GM12878 (cell line): ENCODE measurements around the gene MSL3B.

Experiments used
- ATAC-seq: fragments of 200-7000 bp; cut with Tn5 transposase; 3 replicates; pipeline ENCODE4 v1.9.1; 2020; ENCODE audit warnings: mild to moderate bottlenecking, moderate library complexity
- BruUV-seq: library from RNA; stranded (reverse); fragments of 400-500 nt; replicated peaks from 2 replicates; lab custom pipeline; 2021; lab: Mats Ljungman, UMichigan
- CTCF ChIA-PET: fragments of 300-600 bp; sonication (Branson Sonifier 250); formaldehyde crosslinking; extraction: SDS; loops from one replicate; lab custom pipeline; 2021; ENCODE audit warnings: inconsistent platforms; lab: Yijun Ruan, JAX
- POLR2A ChIA-PET: fragments of 350-600 bp; formaldehyde crosslinking; extraction: SDS; loops from one replicate; lab custom pipeline; 2021; ENCODE audit warnings: inconsistent platforms; lab: Charles Lee
- RAD21 ChIA-PET: fragments of 300-600 bp; sonication (Branson Sonifier 250); formaldehyde crosslinking; loops from one replicate; lab custom pipeline; 2023; ENCODE audit warnings: antibody characterized with exemption; ENCODE audit not compliant: unreplicated experiment; lab: Charles Lee
- SMC1A ChIA-PET: fragments of 300-600 bp; sonication (Branson Sonifier 250); formaldehyde crosslinking; loops from one replicate; lab custom pipeline; 2023; ENCODE audit not compliant: unreplicated experiment, uncharacterized antibody; lab: Charles Lee
- DNase-seq: peaks from one replicate; pipeline ENCODE4 v3.0.0-alpha.2; 2011; ENCODE audit warnings: low read depth, low spot score
- FAIRE-seq: peaks from 3 replicates; lab custom pipeline; 2011; peaks lifted over from hg19 to GRCh38; lab: Jason Lieb, UNC
- H2AFZ ChIP-seq: 2 replicates; pipeline ENCODE4 v1.6.0; 2011; ENCODE audit warnings: low read depth, low read length, control low read depth; ENCODE audit not compliant: control insufficient read depth
- H3K27ac ChIP-seq: 2 replicates; pipeline ENCODE4 v1.5.1; 2011; ENCODE audit warnings: control low read depth; ENCODE audit not compliant: control insufficient read depth, insufficient read depth
- H3K27me3 ChIP-seq, 2 experiments: replicated peaks in 1 of 2; 2 replicates each; pipeline versions ENCODE4 v1.6.0 to v1.6.1; 2011; ENCODE audit warnings: low read length in 1 of 2; ENCODE audit not compliant: control insufficient read depth in 2 of 2, insufficient read depth in 2 of 2
- H3K36me3 ChIP-seq, 2 experiments: 2 replicates each; pipeline ENCODE4 v1.5.1; 2011; ENCODE audit warnings: low read length in 1 of 2; ENCODE audit not compliant: control insufficient read depth in 2 of 2, insufficient read depth in 2 of 2
- H3K4me1 ChIP-seq: 2 replicates; pipeline ENCODE4 v1.6.1; 2011; ENCODE audit warnings: mild to moderate bottlenecking, low read length, moderate library complexity, mixed read lengths; ENCODE audit not compliant: control insufficient read depth, insufficient read depth
- H3K4me2 ChIP-seq: 2 replicates; pipeline ENCODE4 v1.6.0; 2011; ENCODE audit warnings: control low read depth; ENCODE audit not compliant: control insufficient read depth, insufficient read depth
- H3K4me3 ChIP-seq: fragments of 200-600 bp; sonication (generic); 2 replicates; pipeline ENCODE4 v1.5.1; 2016
- H3K79me2 ChIP-seq: 2 replicates; pipeline ENCODE4 v1.6.0; 2011; ENCODE audit warnings: low read length; ENCODE audit not compliant: control insufficient read depth, insufficient read depth
- H3K9ac ChIP-seq: 2 replicates; pipeline ENCODE4 v1.8.0; 2011; ENCODE audit warnings: low read length, control low read depth, mixed read lengths; ENCODE audit not compliant: control insufficient read depth, insufficient read depth
- H3K9me3 ChIP-seq: replicated peaks from 3 replicates; pipeline ENCODE4 v1.5.1; 2011; ENCODE audit warnings: mild to moderate bottlenecking, low read length; ENCODE audit not compliant: control insufficient read depth, insufficient read depth
- H4K20me1 ChIP-seq: 2 replicates; pipeline ENCODE4 v1.6.0; 2011; ENCODE audit not compliant: control insufficient read depth, insufficient read depth
- CHD4 ChIP-seq: fragments of 200-600 bp; sonication (generic); IDR thresholded peaks from 2 replicates; pipeline ENCODE4 v1.6.1; 2016; ENCODE audit warnings: mild to moderate bottlenecking
- FOXK2 ChIP-seq: fragments of 450-650 bp; IDR thresholded peaks from 2 replicates; pipeline ENCODE4 v1.6.1; 2017; ENCODE audit warnings: mild to moderate bottlenecking, moderate library complexity
- FOXM1 ChIP-seq: IDR thresholded peaks from 2 replicates; pipeline ENCODE4 v1.6.1; 2012; ENCODE audit warnings: low read depth, mild to moderate bottlenecking, inconsistent platforms, low read length, moderate library complexity
- IKZF2 ChIP-seq, 2 experiments: fragments of 450-650 bp; IDR thresholded peaks; 2 replicates each; pipeline ENCODE4 v1.6.1; 2017; ENCODE audit warnings: mild to moderate bottlenecking in 2 of 2, moderate library complexity in 2 of 2
- IRF4 ChIP-seq: IDR thresholded peaks from 2 replicates; pipeline ENCODE4 v1.6.1; 2011; ENCODE audit warnings: low read depth, low read length
- NFIC ChIP-seq: IDR thresholded peaks from 2 replicates; pipeline ENCODE4 v1.6.1; 2012; ENCODE audit warnings: low read depth, mild to moderate bottlenecking, inconsistent platforms, low read length, moderate library complexity
- PAX5 ChIP-seq: IDR thresholded peaks from 2 replicates; pipeline ENCODE4 v1.6.1; 2011; ENCODE audit warnings: low read depth, low read length, borderline replicate concordance
- POLR2AphosphoS5 ChIP-seq: IDR thresholded peaks from 2 replicates; pipeline ENCODE4 v1.6.1; 2011; ENCODE audit warnings: mild to moderate bottlenecking, low read length, inconsistent platforms
- PRDM15 ChIP-seq: fragments of 450-650 bp; formaldehyde crosslinking; IDR thresholded peaks from 2 replicates; pipeline ENCODE4 v1.4.0; 2020; ENCODE audit warnings: mild to moderate bottlenecking, moderate library complexity
- RELA ChIP-seq: fragments of 450-650 bp; IDR thresholded peaks from 2 replicates; pipeline ENCODE4 v1.8.0; 2014; ENCODE audit warnings: borderline replicate concordance; ENCODE audit not compliant: partially characterized antibody
- WGBS: methylation state at CpG from one replicate; pipeline ENCODE4 v1.1.6; 2016; ENCODE audit warnings: low lambda C conversion rate; ENCODE audit not compliant: insufficient replicate concordance, insufficient coverage; ENCODE audit errors: missing lambda C conversion rate; 5-methylcytosine and 5-hydroxymethylcytosine counted together
- in situ Hi-C: fragments of 300-500 bp; cut with MboI; formaldehyde crosslinking; loops from 9 replicates; pipeline ENCODE4 v1.14.3; 2018; ENCODE audit warnings: mixed read lengths
- intact Hi-C: fragments of 100-400 bp; cut with micrococcal nuclease; formaldehyde crosslinking; loops from one replicate; pipeline ENCODE4 v1.14.2; 2022; ENCODE audit not compliant: unreplicated experiment
- TF ChIP-seq, protein P1 (sequence below): fragments of 450-650 bp; IDR thresholded peaks from 2 replicates; pipeline ENCODE4 v1.6.1; 2017; ENCODE audit warnings: borderline replicate concordance
- TF ChIP-seq, protein P2 (sequence below): fragments of 450-650 bp; IDR thresholded peaks from 2 replicates; pipeline ENCODE4 v1.6.1; 2018; ENCODE audit warnings: borderline replicate concordance, mild to moderate bottlenecking; ENCODE audit not compliant: partially characterized antibody

The MSL3B gene

GRCh38 chr2:233824373-233824772 is 43.8 kb downstream of the MSL3B start:
- ChIA-PET POLR2A (no interaction called here), RAD21 (no interaction called here), CTCF (interaction anchor here (1.7 kb wide), 1 partner anchor 33 kb away, joined by 5 read pairs; no protein-coding TSS in a partner anchor), SMC1A (no interaction called here)
- BruUV-seq: no TSS peak
- WGBS: 51% methylated on average over 7 of the region's 7 CpGs
- Histone ChIP-seq H3K4me3 (no peak overlapping the region), H3K9ac (no peak overlapping the region), H3K4me2 (no peak overlapping the region), H3K36me3 (no peaks in the 10 kb centered on the region), H3K27me3 (no peaks in the 10 kb centered on the region; a peak in 3 of 4 replicates), H4K20me1 (no peaks in the 10 kb centered on the region), H3K27ac (no peak overlapping the region), H3K79me2 (no peaks in the 10 kb centered on the region), H2AFZ (no peak overlapping the region), H3K4me1 (no peaks in the 10 kb centered on the region), H3K9me3 (no peaks in the 10 kb centered on the region)
- in situ Hi-C loops (no loop called here), intact Hi-C loops (no loop called here)
- TF ChIP-seq RELA (no peak), NFIC (no peak), CHD4 (no peak), POLR2AphosphoS5 (no peak), IKZF2 (IDR thresholded peaks at IDR 0.05) (no peak)
- TF ChIP-seq, protein P1, sequence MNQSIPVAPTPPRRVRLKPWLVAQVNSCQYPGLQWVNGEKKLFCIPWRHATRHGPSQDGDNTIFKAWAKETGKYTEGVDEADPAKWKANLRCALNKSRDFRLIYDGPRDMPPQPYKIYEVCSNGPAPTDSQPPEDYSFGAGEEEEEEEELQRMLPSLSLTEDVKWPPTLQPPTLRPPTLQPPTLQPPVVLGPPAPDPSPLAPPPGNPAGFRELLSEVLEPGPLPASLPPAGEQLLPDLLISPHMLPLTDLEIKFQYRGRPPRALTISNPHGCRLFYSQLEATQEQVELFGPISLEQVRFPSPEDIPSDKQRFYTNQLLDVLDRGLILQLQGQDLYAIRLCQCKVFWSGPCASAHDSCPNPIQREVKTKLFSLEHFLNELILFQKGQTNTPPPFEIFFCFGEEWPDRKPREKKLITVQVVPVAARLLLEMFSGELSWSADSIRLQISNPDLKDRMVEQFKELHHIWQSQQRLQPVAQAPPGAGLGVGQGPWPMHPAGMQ: no peak
- DNase-seq (no peak), ATAC-seq (no peak), FAIRE-seq (no peak)

- Histone ChIP-seq H4K20me1 (no peaks in the 10 kb centered on the region), H3K27ac (no peak overlapping the region), H3K79me2 (no peaks in the 10 kb centered on the region), H3K4me1 (no peaks in the 10 kb centered on the region), H2AFZ (no peak overlapping the region), H3K36me3 (no peaks in the 10 kb centered on the region), H3K9me3 (no peaks in the 10 kb centered on the region), H3K27me3 (no peaks in the 10 kb centered on the region; a peak in 3 of 4 replicates), H3K9ac (no peak overlapping the region), H3K4me3 (no peak overlapping the region), H3K4me2 (no peak overlapping the region)
- DNase-seq (no peak), FAIRE-seq (no peak), ATAC-seq (no peak)
- in situ Hi-C loops: no loop called here
- ChIA-PET RAD21 (no interaction called here), SMC1A (no interaction called here), POLR2A (no interaction called here), CTCF (interaction anchor here (1.7 kb wide), 1 partner anchor 34 kb away, joined by 5 read pairs; no protein-coding TSS in a partner anchor)
- no TSS peak for BruUV-seq
- intact Hi-C loops: no loop called here
- WGBS: 2% methylated on average over 8 of the region's 8 CpGs
- TF ChIP-seq PAX5: no peak
- TF ChIP-seq, protein P2, sequence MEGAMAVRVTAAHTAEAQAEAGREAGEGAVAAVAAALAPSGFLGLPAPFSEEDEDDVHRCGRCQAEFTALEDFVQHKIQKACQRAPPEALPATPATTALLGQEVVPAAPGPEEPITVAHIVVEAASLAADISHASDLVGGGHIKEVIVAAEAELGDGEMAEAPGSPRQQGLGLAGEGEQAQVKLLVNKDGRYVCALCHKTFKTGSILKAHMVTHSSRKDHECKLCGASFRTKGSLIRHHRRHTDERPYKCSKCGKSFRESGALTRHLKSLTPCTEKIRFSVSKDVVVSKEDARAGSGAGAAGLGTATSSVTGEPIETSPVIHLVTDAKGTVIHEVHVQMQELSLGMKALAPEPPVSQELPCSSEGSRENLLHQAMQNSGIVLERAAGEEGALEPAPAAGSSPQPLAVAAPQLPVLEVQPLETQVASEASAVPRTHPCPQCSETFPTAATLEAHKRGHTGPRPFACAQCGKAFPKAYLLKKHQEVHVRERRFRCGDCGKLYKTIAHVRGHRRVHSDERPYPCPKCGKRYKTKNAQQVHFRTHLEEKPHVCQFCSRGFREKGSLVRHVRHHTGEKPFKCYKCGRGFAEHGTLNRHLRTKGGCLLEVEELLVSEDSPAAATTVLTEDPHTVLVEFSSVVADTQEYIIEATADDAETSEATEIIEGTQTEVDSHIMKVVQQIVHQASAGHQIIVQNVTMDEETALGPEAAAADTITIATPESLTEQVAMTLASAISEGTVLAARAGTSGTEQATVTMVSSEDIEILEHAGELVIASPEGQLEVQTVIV: no peak
- no peak for TF ChIP-seq PRDM15 (CRISPR knock-in tag)
- TF ChIP-seq FOXM1: no peak
- TF ChIP-seq IRF4: no peak
- TF ChIP-seq FOXK2: no peak
These were observed 44.5 kb downstream of the MSL3B start for GRCh38 chr2:233823731-233824121.
